IPS-18c (cell line): ENCODE data around the gene DCST1.

Source experiments
- H3K4me3 ChIP-seq: 2 replicates; pipeline ENCODE4 v1.7.0; 2013; ENCODE audit warnings: low read depth, mild to moderate bottlenecking, low read length, moderate library complexity; ENCODE audit not compliant: insufficient read depth
- H3K9me3 ChIP-seq: one replicate; pipeline ENCODE4 v1.6.1; 2013; ENCODE audit warnings: mild to moderate bottlenecking, low read length, moderate library complexity; ENCODE audit not compliant: control insufficient read depth, insufficient read depth

Gene DCST1

DNA sequence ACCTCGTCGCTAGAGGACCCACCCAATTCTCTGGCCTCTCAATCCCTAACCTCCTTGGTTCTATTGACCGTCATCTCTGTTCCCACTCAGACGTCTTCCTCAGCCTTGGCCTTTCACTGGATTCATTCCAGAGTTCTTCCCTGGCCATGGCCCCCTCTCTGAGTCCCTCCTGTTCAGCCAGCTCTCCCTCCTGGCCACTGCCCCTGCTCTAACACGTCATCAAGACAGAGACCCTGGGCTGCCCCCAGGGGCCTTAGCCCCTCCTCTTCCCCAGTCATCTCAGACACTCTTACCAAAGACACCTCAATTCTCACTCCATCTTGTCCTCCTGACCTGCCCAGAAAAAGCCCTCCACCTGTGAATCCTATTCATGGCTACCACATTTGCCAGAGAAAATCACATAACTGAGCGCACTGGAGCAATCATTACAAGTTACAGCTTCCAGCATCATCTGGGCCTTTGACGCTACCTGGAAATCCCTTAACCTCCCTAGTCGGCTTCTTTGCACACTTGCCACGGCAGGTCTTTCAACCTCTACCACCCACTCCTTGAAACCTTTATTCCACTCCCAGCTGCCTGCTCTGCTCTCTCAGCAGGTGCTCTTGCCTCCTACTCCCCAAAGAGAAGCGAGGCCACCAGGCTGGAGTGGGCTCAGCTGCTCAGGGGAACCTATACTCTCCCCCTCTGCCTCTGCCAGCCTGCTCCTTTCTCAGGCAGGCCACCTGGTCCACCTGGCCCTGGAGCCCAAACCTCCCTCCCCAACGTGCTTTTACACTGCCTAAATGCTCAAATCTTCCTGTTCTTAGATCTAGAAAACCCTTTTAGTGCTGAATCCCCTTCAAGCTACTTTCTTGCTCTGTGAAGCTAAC is 14.0 kb upstream of the DCST1 start:
- H3K9me3 ChIP-seq = no peaks in the 10 kb centered on the region
- no peak overlapping the region for H3K4me3 ChIP-seq

DNA sequence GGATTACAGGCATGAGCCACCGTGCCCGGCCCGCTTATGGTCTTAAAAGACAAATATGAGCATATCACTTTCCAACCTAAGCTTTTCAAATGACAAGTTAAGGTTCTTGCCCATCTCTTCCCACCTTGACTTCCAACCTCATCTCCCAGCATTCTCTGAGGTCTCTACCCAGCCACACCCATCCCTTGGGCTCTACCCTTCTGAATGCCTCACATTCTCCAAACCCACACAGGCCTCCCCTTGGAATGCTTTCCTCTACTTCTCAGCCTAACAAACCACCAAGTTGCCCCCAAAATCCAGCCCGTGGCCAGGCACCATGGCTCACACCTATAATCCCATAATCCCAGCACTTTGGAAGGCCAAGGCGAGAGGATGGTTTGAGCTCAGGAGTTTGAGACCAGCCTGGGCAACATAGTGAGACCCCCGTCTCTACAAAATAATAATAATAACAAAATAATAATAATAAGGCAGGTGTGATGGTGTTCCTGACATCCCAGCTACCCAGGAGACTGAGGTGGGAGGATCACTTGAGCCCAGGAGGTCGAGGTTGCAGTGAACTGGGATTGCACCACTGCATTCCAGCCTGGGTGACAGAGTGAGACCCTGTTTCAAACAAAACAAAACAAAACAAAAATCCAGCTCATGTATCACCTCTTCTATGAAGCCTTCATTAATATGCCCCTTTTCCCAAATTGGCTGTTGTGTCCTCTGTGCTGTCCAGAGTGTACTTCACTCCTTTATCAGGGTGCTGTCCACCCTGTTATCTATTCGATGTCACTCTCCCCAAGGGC is 11.3 kb upstream of the DCST1 start:
- H3K4me3 ChIP-seq = no peak overlapping the region
- no peaks in the 10 kb centered on the region for H3K9me3 ChIP-seq

DNA sequence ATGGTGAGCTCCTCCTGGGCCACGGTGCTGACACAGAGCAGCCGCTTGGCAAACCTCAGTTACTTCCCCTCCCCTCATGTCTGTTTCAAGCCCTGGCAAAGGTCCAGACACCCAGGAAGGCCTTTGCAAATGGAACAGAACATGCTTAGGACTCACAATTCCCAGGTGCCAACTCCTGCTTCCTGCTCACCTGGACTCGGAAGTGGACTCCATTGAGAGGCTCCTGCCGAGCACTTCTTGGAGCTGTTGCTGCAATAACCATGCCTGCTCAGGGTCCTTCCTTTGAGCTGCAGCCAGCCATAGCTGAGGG is 10.7 kb upstream of the DCST1 start:
- Histone ChIP-seq H3K4me3 (no peak overlapping the region), H3K9me3 (no peaks in the 10 kb centered on the region)

DNA sequence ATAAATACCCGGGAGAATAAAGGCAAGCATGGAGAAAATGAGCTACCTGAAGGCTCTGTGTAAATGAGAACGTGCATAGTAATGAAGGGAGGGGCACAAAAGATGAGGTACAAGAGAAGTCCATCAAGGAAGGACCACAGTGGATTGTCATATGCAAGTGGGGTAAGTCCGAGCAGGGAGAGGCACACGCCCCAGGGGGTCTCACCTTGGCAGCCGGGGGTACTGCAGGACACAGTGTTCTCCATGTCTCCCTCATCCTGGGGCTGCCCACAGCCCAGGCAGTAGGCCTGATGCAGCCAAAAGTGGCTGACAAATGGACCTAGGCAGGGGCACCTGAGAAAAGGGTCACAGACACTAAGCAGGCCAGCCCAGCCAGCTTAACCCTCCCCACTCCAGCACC is 10.0 kb upstream of the DCST1 start:
- H3K4me3 ChIP-seq = no peak overlapping the region
- no peaks in the 10 kb centered on the region for H3K9me3 ChIP-seq

DNA sequence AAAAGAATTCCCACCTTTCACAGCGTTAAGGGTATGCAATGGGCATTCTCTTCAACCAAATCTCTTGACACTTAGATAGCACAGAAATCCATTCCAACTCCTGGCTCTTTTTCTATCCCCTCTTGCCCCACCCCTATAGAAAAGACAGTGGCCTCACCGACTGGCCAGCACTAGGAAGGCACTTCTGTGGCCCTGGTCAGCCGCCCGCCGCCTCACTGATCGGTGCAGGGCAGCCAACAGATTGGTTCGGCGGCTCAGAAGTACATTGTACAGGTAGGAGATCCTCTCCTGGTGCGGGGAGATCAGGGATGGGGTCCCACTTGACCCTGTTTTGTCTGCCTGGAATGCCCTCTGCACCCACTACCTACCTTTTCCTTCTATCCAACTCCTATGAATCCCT is 9.3 kb upstream of the DCST1 start:
- H3K9me3 ChIP-seq = no peaks in the 10 kb centered on the region
- H3K4me3 ChIP-seq = no peak overlapping the region

DNA sequence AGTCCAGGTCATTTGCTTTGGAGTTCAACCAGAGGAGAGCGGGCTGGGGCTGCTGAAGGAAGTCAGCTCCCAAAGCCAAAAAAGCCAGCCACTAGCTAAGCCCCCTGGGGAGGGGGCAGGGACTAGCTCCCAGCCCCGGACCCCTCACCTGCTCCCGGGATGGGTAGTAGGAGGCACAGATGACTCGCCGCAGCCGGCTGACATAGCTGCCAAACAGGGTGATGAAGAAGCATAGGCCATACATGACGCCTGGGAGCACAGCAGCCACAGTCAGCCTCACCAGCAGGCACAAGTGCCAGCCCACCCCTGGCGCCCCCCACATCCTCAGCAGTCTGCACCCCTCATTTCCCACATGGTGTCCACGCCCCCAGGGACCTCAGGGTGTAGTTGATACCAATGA is 7.5 kb upstream of the DCST1 start:
- Histone ChIP-seq H3K4me3 (no peak overlapping the region), H3K9me3 (no peaks in the 10 kb centered on the region)

DNA sequence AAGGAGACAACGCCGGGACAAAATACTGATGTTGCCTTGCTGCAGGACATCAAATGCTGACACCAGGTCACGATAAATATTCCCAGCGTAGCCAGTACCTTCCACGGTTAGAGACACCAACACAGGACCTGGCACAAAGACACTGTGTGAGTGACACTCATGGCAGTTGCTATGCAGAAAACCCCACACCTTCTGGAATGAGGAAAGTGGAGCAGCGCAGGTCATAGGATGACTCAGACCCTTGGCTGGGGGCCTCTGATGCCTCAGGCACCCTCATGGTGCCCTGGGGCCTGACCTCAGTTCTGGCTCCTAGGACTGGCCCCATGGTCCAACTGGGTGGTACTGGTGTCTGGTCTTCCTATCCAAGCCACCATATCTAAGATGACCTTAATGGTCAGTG is 7.0 kb upstream of the DCST1 start:
- no peak overlapping the region for H3K4me3 ChIP-seq

DNA sequence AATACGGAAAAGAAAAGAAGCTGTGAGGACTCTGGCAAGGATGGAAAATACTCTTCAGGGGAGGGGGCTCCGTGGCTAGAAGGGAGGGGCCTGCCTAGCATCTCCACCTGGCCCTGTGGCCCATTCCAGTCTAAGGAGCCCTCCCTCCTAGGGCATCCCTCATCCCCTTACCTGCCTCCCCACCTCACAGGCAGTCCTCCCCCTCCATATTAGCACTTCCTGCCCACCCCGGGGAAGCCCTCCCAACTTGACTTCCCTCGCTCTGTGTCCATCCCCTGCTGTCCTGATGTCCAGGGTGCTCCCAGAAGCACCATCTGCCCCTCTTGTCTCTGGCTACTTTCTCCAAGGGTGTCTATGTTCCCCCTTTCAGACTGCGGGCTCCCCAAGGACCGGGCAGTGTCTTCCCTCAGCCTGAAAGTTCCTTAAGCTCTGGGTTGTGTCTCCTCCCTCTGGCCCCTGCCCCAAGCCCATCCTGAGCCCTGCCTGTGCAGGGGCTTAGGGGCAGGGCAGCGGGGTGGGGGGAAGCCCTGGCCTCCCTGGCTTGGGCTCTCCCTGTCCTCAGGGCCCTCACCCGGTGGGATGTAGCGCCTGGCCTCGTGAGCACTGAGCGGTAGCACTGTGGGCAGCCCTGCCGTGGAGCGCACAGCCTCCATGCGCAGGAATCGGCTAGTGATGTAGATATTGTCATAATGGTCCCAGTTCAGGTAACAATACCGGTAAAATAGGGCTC is 3.9 kb upstream of the DCST1 start:
- Histone ChIP-seq H3K4me3 (no peak overlapping the region), H3K9me3 (no peaks in the 10 kb centered on the region)

More for the DNA sequence above, 7.0 kb upstream of the DCST1 start:
- H3K9me3 ChIP-seq = no peaks in the 10 kb centered on the region

DNA sequence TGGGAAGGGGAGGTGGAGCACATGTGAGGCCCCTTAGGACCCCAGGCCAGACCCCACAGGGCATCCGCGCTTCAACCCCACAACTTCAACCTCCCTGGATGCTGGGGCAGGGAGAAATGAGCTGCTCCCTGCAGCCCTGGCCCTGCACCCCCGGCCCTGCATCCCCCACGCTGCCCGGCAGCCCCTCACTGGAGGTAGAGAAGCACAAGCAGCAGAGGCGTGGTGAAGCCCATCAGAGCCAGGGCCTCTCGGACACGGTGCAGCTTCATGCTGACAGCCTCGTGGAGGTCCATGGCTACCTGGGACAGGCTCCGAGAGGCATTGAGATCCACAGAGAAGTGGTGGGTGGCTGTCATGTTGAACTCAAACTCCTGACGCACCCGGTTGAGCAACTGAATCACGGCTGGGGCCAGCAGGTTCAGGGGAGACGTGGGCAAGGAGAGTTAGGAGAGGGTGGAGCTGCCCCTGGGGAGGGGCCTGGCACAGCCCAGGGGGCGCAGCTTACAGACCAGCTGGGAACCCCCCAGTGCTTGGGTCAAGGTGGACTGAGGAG is 3.3 kb upstream of the DCST1 start:
- Histone ChIP-seq H3K9me3 (no peaks in the 10 kb centered on the region), H3K4me3 (no peak overlapping the region)

DNA sequence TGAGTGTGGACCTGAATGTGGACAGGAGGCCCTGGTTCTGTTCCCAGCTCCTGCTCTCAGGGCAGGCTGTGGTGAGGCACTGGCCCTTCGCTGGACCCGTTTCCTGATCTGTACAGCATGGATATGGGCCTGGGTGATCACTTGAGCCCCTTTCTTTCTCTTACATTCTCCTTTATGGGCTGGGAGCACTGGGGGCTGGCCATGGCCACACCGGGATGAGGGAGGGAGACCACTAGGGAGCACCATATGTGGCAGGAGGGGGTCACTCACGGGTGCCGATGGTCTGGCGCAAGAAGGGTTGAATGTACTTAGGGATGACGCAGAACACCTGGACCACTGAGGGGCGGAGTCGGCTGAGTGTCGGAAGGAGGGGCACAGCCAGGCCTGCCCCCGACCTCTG is 2.7 kb upstream of the DCST1 start:
- H3K9me3 ChIP-seq = no peaks in the 10 kb centered on the region
- H3K4me3 ChIP-seq = no peak overlapping the region

DNA sequence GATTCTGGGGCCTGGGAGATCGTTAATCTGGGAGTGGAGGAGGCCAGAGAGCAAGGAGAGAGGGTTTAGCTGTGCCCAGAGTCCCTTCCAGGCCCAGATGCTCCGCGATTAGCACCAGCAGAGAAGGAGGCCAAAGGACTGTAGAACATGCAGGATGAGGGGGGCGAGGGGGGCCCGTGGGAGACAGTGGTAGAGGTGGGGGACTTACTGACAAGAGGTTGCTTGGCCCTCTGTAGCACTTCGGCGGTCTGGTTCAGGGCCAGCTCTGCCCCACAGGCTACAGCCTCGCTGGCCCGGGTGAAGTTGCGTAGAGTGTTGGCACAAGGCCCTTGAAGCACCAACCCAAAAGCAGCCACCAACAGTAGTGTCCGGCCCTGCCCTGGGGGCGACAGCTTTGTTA is 738 bp upstream of the DCST1 start:
- Histone ChIP-seq H3K9me3 (no peaks in the 10 kb centered on the region), H3K4me3 (no peak overlapping the region)

DNA sequence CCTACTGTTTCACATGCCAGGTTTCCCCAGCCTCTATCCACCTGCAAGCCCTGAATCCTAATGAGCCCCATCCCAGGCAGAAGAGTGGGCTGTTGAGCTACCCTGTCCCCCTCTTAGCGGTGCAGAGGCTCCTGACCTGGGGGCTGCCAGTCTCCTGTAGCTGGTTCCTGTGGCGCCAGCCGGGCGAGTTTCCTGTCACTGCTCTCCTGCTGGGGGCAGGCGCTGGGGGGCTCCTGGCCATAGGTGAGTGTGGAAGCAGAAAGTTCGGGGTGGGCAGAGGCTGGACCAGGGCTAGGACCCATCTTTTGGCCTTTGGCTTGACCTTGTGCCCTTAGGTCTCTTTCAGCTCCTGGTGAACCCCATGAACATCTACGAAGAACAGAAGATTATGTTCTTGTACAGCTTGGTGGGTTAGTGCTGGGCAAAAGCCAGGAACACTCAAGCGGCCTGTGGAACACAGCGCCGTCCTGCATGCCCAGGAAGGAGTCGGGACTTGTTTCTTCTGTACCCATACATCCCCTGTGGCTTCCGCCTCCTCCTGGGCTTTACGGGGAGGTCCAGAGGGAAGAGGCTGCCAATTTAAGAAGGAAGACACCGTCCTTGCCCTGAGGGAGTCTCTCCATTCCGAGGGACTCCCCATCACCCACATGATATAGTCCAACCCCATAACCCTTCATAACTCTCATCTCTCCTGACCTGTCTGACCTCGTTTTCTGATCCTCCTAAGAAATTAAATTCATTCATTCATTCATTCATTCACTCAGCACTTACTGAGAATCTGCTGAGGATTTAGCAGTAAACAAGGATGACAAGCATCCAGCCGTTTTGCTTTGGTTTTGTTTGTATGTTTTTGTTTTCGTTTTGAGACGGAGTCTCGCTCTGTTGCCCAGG is 939 bp downstream of the DCST1 start:
- H3K9me3 ChIP-seq = no peaks in the 10 kb centered on the region
- H3K4me3 ChIP-seq = no peak overlapping the region

DNA sequence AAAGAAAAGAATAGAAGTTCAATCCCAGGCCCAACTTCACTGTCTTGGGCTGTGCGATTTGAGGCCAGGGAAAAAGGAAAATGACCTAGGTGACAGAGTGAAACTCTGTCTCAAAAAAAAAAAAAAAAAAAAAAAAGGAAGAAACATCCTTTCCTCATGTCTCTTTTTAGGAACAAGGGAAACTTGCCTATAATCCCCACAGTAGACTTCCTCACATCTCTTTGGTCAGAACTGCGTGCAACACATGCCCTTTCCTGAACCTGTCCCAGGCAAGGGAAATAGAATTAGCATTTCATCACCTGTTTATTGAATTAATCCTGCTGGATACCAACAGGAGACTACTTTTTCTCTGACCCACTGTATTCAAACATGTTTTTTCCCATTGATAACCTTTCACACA is 2.3 kb downstream of the DCST1 start:
- Histone ChIP-seq H3K4me3 (no peak overlapping the region), H3K9me3 (no peaks in the 10 kb centered on the region)

DNA sequence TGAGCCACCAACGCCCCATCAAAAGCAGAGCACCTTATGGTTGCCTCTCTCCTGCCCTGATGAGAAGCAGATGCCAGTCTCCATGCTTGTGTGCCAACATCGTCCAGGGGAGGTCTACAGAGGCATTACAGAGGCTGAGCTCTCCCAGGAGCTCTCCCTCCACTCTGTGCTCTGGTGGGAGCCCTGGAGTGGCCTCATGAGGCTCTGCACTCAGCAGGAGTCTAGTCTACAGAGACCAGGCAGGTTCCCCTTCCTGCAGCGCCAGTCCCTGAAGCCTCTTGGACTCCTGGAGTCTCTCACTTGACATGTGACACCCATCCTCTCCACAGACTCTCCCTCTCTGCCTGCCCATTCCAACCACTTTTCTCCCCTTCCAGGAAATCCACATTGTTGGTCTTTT is 3.4 kb downstream of the DCST1 start:
- no peaks in the 10 kb centered on the region for H3K9me3 ChIP-seq
- H3K4me3 ChIP-seq = no peak overlapping the region

DNA sequence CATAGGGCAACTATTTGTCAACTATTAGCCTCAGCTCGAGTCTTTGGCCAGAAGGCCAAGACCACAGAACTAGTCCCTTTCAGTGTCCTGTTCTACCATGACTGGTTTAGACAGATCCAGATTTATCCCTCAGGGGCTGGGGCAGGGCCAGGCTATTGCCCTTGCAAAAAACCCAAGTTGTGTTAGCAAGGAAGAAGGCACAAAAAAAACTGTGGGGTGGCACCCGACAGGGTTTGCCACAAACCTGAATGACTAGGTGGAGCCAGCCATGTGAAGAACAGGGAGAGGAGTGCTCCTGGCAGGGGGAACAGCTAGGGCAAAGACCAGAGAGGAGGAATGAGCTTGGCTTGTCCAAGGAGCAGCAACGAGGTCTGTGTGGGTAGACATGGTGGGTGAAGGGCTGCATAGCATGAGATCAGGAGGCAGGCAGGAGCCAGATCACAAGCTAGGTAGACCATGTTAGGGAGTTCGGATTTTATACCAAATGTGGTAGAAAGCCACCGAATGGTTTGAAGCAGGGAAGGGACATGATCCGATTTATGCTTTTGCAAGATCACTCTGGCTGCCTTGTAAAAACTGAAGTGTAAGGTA is 4.3 kb downstream of the DCST1 start:
- Histone ChIP-seq H3K9me3 (no peaks in the 10 kb centered on the region), H3K4me3 (no peak overlapping the region)

DNA sequence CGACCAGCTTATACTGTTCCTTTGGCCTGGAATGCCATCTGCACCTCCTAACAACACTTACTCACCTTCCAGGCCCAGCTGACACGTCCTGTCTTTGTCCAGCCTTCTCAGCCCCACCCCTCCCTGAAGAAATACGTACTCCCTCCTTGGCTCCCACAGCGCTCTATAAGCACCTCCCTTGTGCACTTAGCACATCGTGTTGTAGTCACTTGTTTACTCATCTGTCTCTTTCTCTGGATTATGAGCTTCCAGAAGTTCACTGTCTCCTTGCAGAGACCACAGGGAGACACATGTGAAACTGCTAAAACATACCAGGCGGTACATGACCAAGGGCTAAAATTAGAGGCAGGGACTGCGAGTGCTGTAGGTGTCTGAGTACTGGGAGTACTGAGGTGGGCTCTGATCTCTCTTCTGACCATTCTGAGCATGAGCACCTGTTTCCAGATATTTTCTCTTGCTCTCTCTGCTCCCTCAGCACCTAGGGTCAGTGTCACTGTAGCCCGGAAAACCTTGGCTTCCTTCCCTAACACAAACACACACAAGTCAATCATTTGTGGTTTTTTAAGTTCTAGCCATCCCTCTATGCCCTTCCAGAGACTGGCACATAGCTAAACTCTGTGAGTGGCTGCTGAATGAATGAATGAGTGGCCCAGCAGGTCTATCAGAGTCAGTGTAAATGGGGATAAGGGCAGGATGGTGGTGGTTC is 5.1 kb downstream of the DCST1 start:
- H3K4me3 ChIP-seq = no peak overlapping the region
- H3K9me3 ChIP-seq = no peaks in the 10 kb centered on the region
